ENCODE measurements around the gene NPBWR2. TPM values are rescaled to one million over a fixed set of nuclear protein-coding genes. Genes with fewer than 3 reads are reported as not detected.

The NPBWR2 gene
- total and polyA plus RNA-seq, 4 donors: not detected

- TF ChIP-seq NR2F2 (IDR thresholded peaks at IDR 0.05): no peak
- TF ChIP-seq ZBTB33 (IDR thresholded peaks at IDR 0.05): no peak
- TF ChIP-seq HNF4G (IDR thresholded peaks at IDR 0.05): no peak
- TF ChIP-seq REST (IDR thresholded peaks at IDR 0.05): no peak
- TF ChIP-seq FOXA1 (IDR thresholded peaks at IDR 0.05): no peak
- no peak for TF ChIP-seq TAF1 (conservative IDR thresholded peaks at IDR 0.05)
- TF ChIP-seq RXRA (IDR thresholded peaks at IDR 0.05): no peak
- no peak for TF ChIP-seq EGR1 (IDR thresholded peaks at IDR 0.05; ENCODE audit: low read depth in 2 of 2)
- no peak for TF ChIP-seq MAX (IDR thresholded peaks at IDR 0.05)
- no peak for TF ChIP-seq RAD21 (IDR thresholded peaks at IDR 0.05)
- TF ChIP-seq HNF4A (conservative IDR thresholded peaks at IDR 0.05): no peak
- no peak for TF ChIP-seq SP1 (IDR thresholded peaks at IDR 0.05)
- no peak for TF ChIP-seq GABPA (IDR thresholded peaks at IDR 0.05 in 1 of 2, conservative IDR thresholded peaks at IDR 0.05 in 1 of 2)
- no peak for TF ChIP-seq CTCF (IDR thresholded peaks at IDR 0.05; ENCODE audit: low read depth, low read length, missing input control)
- no peak for TF ChIP-seq ATF3 (IDR thresholded peaks at IDR 0.05)
- no peak for TF ChIP-seq FOXA2 (IDR thresholded peaks at IDR 0.05)
- no peak for TF ChIP-seq YY1 (IDR thresholded peaks at IDR 0.05)
- Histone ChIP-seq H3K4me1 (ENCODE audit: control insufficient read depth in 4 of 4, insufficient read depth in 4 of 4, low read length in 3 of 4) (peaks cover 24 to 51% (median 44%) of the 10 kb centered on the region in 4 donors), H3K9ac (ENCODE audit: low read depth in 1 of 2, low read length in 2 of 2) (no peak overlapping the region), H3K4me3 (ENCODE audit: low read depth in 1 of 3, low read length in 3 of 3) (no peak overlapping the region), H3K36me3 (ENCODE audit: control insufficient read depth in 4 of 4, insufficient read depth in 3 of 4, low read depth in 1 of 4, low read length in 3 of 4) (peaks cover 0 to 7% (median 0%) of the 10 kb centered on the region in 4 donors), H3K9me3 (ENCODE audit: control insufficient read depth in 4 of 4, low read length in 3 of 4) (no peaks in the 10 kb centered on the region), H3K27me3 (ENCODE audit: control insufficient read depth in 4 of 4, insufficient read depth in 4 of 4, low read length in 3 of 4) (no peaks in the 10 kb centered on the region), H3K27ac (ENCODE audit: low read depth in 1 of 2, low read length in 2 of 2) (no peak overlapping the region)
- no peak for DNase-seq (ENCODE audit: low spot score)
- 85% methylated on average over 12 of the region's 12 CpGs for WGBS
These were observed 38.8 kb downstream of the NPBWR2 start for GRCh38 chr20:64068386-64069208.

All from liver (tissue), 9 donors.